ENCODE measurements around the gene CCNG2.
"Not testable (repeated sequence)": the region's sequence is repeated elsewhere in the genome, so short reads cannot be mapped to it uniquely, and the experiment has no call there.

The CCNG2 gene

GRCh38 chr4:77132652-77133312 is 24.2 kb upstream of the CCNG2 start:
- H3K4me3 ChIP-seq (ENCODE audit: low read depth, low read length): no peak overlapping the region
- no peak for TF ChIP-seq CTCF (IDR thresholded peaks at IDR 0.05; ENCODE audit: low read depth, low read length)

GRCh38 chr4:77137448-77137847 is 19.6 kb upstream of the CCNG2 start:
- not testable (repeated sequence) for H3K4me3 ChIP-seq (ENCODE audit: low read depth, low read length)

GRCh38 chr4:77141964-77142645 is 14.9 kb upstream of the CCNG2 start:
- H3K4me3 ChIP-seq (ENCODE audit: low read depth, low read length): no peak overlapping the region
- TF ChIP-seq CTCF (IDR thresholded peaks at IDR 0.05; ENCODE audit: low read depth, low read length): no peak

- no peak for TF ChIP-seq CTCF (IDR thresholded peaks at IDR 0.05; ENCODE audit: low read depth, low read length)
- H3K4me3 ChIP-seq (ENCODE audit: low read depth, low read length): no peak overlapping the region
Observed at GRCh38 chr4:77142646-77143028, 14.4 kb upstream of the CCNG2 start.

- no peak overlapping the region for H3K4me3 ChIP-seq (ENCODE audit: low read depth, low read length)
- TF ChIP-seq CTCF (IDR thresholded peaks at IDR 0.05; ENCODE audit: low read depth, low read length): no peak
Observed at GRCh38 chr4:77143091-77143490, 13.9 kb upstream of the CCNG2 start.

GRCh38 chr4:77145842-77146185 is 11.2 kb upstream of the CCNG2 start:
- TF ChIP-seq CTCF (IDR thresholded peaks at IDR 0.05; ENCODE audit: low read depth, low read length): no peak
- no peak overlapping the region for H3K4me3 ChIP-seq (ENCODE audit: low read depth, low read length)

GRCh38 chr4:77146186-77147078 is 10.6 kb upstream of the CCNG2 start:
- TF ChIP-seq CTCF (IDR thresholded peaks at IDR 0.05; ENCODE audit: low read depth, low read length): no peak
- H3K4me3 ChIP-seq (ENCODE audit: low read depth, low read length): no peak overlapping the region
